Small intestine (tissue), 7 donors: ENCODE measurements around the gene RNF138. TPM values are rescaled to one million over a fixed set of nuclear protein-coding genes. Genes with fewer than 3 reads are reported as not detected.

Source experiments
- DNase-seq, 2 donors: peaks; one replicate each; pipeline versions ENCODE4 v3.0.0 to v3.0.0-alpha.2; 2013
- FAIRE-seq: peaks from 2 replicates; lab custom pipeline; 2012; peaks lifted over from hg19 to GRCh38; lab: Jason Lieb, UNC
- H3K27ac ChIP-seq, 3 donors: one replicate each; pipeline ENCODE4 v1.5.1; 2013; ENCODE audit warnings: low read length in 2 of 3, mild to moderate bottlenecking in 2 of 3, control low read depth in 1 of 3, inconsistent platforms in 1 of 3, low read depth in 1 of 3, moderate library complexity in 1 of 3
- H3K27me3 ChIP-seq, 3 donors: one replicate each; pipeline ENCODE4 v1.6.1; 2013; ENCODE audit warnings: low read length in 3 of 3, inconsistent platforms in 1 of 3; ENCODE audit not compliant: control insufficient read depth in 3 of 3, insufficient read depth in 3 of 3
- H3K36me3 ChIP-seq, 3 donors: one replicate each; pipeline ENCODE4 v1.6.1; 2013; ENCODE audit warnings: low read length in 3 of 3, inconsistent platforms in 1 of 3, low read depth in 1 of 3, mild to moderate bottlenecking in 1 of 3, moderate library complexity in 1 of 3; ENCODE audit not compliant: control insufficient read depth in 3 of 3, insufficient read depth in 2 of 3
- H3K4me1 ChIP-seq, 3 donors: one replicate each; pipeline ENCODE4 v1.6.1; 2013; ENCODE audit warnings: low read length in 2 of 3, inconsistent platforms in 1 of 3, low read depth in 1 of 3, mild to moderate bottlenecking in 1 of 3, moderate library complexity in 1 of 3; ENCODE audit not compliant: control insufficient read depth in 3 of 3, insufficient read depth in 2 of 3
- H3K4me3 ChIP-seq, 3 donors: one replicate each; pipeline ENCODE4 v1.5.1; 2013; ENCODE audit warnings: low read length in 3 of 3, control low read depth in 1 of 3, inconsistent platforms in 1 of 3, low read depth in 1 of 3, mild to moderate bottlenecking in 1 of 3, moderate library complexity in 1 of 3
- H3K9me3 ChIP-seq, 2 donors: one replicate each; pipeline ENCODE4 v1.6.1; 2013; ENCODE audit warnings: low read depth in 1 of 2, low read length in 1 of 2; ENCODE audit not compliant: control insufficient read depth in 2 of 2, insufficient read depth in 1 of 2
- WGBS, 3 donors: extraction: QIAGEN DNeasy Blood & Tissue Kit; methylation state at CpG; one replicate each; pipeline ENCODE4 v1.1.7; 2013; 5-methylcytosine and 5-hydroxymethylcytosine counted together
- polyA plus RNA-seq, 4 donors: library from polyadenylated mRNA; stranded (reverse) in 3 of 4; unstranded in 1 of 4; fragments of 200-250 nt in 3 of 4; fragments of 120-200 nt in 1 of 4; gene quantifications; one replicate each; pipeline versions ENCODE4 v1.2.1 to v1.2.3, GENCODE V29; 2013
- donor health status: healthy with polysubstance abuse.
- donor health status: control.
- donor health status: control.
- donor health status: Bipolar disorder and iron deficiency.
- donor health status: healthy.

Gene RNF138
- polyA plus RNA-seq, 4 donors = 9.7 to 35.3 (median 20.0) TPM

DNA sequence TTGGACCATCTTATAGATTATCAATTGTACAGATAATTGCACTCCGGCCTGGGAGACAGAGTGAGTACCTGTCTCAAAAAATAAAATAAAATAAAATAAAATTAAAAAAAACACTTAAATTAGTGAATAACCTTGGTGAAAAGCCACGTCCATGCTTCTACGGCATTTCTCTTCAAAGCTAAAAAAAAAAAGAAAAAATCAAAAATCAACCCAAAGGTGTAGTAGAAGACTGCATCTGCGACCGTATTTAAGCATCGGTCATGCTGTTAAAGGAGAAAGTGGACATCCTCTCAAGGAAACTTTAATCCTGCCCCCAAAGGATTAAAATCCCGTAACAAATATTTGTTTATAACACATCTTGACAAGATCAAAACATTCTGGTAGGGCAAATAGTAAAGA is 350 bp upstream of the RNF138 start:
- WGBS, 3 donors = 34 to 39% (median 38%) methylated on average over 7 of the region's 7 CpGs

GRCh38 chr18:32092422-32093101 is 888 bp downstream of the RNF138 start:
- H3K4me3 ChIP-seq = peak overlapping the region; percentile 90 to 95 (median 93)
- 0 to 1% (median 1%) methylated on average over 35 to 77 of the region's 77 CpGs for WGBS, 3 donors
- H3K4me1 ChIP-seq = peaks cover 3 to 13% (median 3%) of the 10 kb centered on the region in 3 donors
- H3K27ac ChIP-seq = peak overlapping the region; percentile 98 to 100 (median 100)
- H3K36me3 ChIP-seq = peaks cover 0 to 7% (median 2%) of the 10 kb centered on the region in 3 donors
- H3K27me3 ChIP-seq = no peaks in the 10 kb centered on the region
- FAIRE-seq = no peak
- H3K9me3 ChIP-seq = no peaks in the 10 kb centered on the region
- DNase-seq = peak; percentile 98 to 99

More for the DNA sequence above, 350 bp upstream of the RNF138 start:
- Histone ChIP-seq H3K4me1 (peaks cover 0 to 13% (median 3%) of the 10 kb centered on the region in 3 donors), H3K9me3 (no peaks in the 10 kb centered on the region), H3K4me3 (peak overlapping the region; percentile 24 to 90 (median 86)), H3K27ac (peak overlapping the region; percentile 97 to 100 (median 100)), H3K27me3 (no peaks in the 10 kb centered on the region), H3K36me3 (peaks cover 0 to 4% (median 0%) of the 10 kb centered on the region in 3 donors)
- FAIRE-seq = no peak
- DNase-seq = no peak

DNA sequence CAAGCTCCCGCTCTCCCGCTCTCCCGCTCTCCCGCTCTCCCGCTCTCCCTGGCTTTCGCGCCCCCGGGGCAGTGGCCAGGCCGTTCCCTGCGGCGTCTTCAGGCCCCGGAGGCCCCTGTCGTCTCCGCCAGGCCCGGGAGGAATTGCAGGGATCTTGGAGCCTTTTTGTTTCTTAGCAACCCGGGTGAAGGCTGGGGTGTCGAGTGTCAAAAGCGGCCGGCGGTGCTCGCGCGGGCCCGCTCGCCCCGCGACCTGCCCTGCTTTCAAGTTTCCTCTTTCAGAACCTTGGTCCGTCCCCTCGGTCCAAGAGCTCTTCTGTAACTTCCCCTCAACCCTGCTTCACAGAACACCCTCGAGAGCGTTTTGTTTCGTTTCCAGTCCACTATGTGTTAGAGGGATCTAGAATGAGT is 1.4 kb downstream of the RNF138 start:
- no peak for FAIRE-seq

DNA sequence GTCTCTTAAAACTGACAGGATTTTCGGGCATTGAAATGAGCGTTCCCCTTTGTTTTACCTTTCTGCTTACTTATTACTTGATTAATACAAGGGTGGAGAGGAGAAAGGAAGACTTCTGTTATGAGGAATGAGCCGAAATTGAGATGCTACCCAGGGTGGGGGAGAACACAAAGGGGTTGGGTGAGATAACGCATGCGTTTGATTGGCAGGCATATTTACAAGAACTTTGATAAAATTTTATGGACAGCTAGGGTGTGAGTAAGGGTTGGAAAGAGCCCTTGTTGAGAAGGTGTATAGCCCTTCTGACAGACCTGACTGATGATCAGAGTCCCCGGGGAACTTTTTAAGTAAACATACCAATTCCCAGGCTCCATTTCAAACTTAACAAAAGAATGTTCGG is 1.8 kb downstream of the RNF138 start:
- peaks cover 3 to 13% (median 3%) of the 10 kb centered on the region in 3 donors for H3K4me1 ChIP-seq
- H3K9me3 ChIP-seq = no peaks in the 10 kb centered on the region
- no peak for FAIRE-seq
- peak in 1 of 2 donors; percentile 59 for DNase-seq
- no peaks in the 10 kb centered on the region for H3K27me3 ChIP-seq
- 1 to 5% (median 3%) methylated on average over 7 of the region's 7 CpGs for WGBS, 3 donors
- peaks cover 0 to 13% (median 2%) of the 10 kb centered on the region in 3 donors for H3K36me3 ChIP-seq
- peak overlapping the region; percentile 83 to 95 (median 93) for H3K4me3 ChIP-seq
- H3K27ac ChIP-seq = peak overlapping the region; percentile 86 to 98 (median 95)

More for the DNA sequence above, 1.4 kb downstream of the RNF138 start:
- WGBS, 3 donors = 0 to 1% (median 0%) methylated on average over 27 to 32 of the region's 32 CpGs
- DNase-seq = peak; percentile 63 to 75
- Histone ChIP-seq H3K9me3 (no peaks in the 10 kb centered on the region), H3K4me1 (peaks cover 3 to 13% (median 3%) of the 10 kb centered on the region in 3 donors), H3K4me3 (peak overlapping the region; percentile 83 to 95 (median 93)), H3K27me3 (no peaks in the 10 kb centered on the region), H3K36me3 (peaks cover 0 to 10% (median 2%) of the 10 kb centered on the region in 3 donors), H3K27ac (peak overlapping the region; percentile 86 to 98 (median 95))

- 72 to 83% (median 74%) methylated on average over 7 of the region's 7 CpGs for WGBS, 3 donors
- H3K27ac ChIP-seq = no peak overlapping the region
- peaks cover 3 to 13% (median 3%) of the 10 kb centered on the region in 3 donors for H3K4me1 ChIP-seq
- H3K36me3 ChIP-seq = peaks cover 0 to 16% (median 4%) of the 10 kb centered on the region in 3 donors
- FAIRE-seq (no peak), DNase-seq (no peak)
- H3K9me3 ChIP-seq = no peaks in the 10 kb centered on the region
- no peak overlapping the region for H3K4me3 ChIP-seq
- H3K27me3 ChIP-seq = no peaks in the 10 kb centered on the region
Observed at GRCh38 chr18:32095192-32095899, 3.7 kb downstream of the RNF138 start.

GRCh38 chr18:32095900-32096229 is 4.2 kb downstream of the RNF138 start:
- WGBS, 3 donors = 19 to 50% (median 41%) methylated on average over 4 of the region's 4 CpGs
- Histone ChIP-seq H3K27me3 (no peaks in the 10 kb centered on the region), H3K4me1 (peaks cover 3 to 13% (median 3%) of the 10 kb centered on the region in 3 donors), H3K9me3 (no peaks in the 10 kb centered on the region), H3K36me3 (peaks cover 0 to 18% (median 4%) of the 10 kb centered on the region in 3 donors), H3K4me3 (no peak overlapping the region), H3K27ac (no peak overlapping the region)
- FAIRE-seq (no peak), DNase-seq (peak; percentile 31 to 65)

DNA sequence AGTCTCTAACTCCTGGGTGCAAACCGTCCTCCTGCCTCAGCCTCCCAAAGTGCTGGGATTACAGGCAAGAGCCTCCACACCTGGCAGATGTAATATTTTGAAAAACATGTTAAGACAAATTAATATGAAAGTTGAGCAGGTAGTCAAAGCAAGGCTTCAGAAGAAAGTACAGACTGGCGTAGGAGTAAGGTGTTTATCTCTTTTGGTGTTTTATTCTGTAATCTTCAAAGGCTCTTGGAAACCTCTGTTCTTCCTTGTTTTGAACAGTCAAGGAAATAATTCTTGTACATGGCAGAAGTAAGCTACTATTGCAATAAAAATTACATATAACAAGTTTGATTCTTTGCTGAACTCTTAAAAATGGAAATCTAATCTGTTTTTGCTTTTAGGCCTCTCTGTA is 5.3 kb downstream of the RNF138 start:
- H3K27ac ChIP-seq = no peak overlapping the region
- 57 to 65% (median 62%) methylated on average over 2 of the region's 2 CpGs for WGBS, 3 donors
- peaks cover 3 to 11% (median 3%) of the 10 kb centered on the region in 3 donors for H3K4me1 ChIP-seq
- H3K9me3 ChIP-seq = peaks cover 0 to 2% of the 10 kb centered on the region in 2 donors
- H3K36me3 ChIP-seq = peaks cover 0 to 21% (median 4%) of the 10 kb centered on the region in 3 donors
- no peak for FAIRE-seq
- no peaks in the 10 kb centered on the region for H3K27me3 ChIP-seq
- no peak overlapping the region for H3K4me3 ChIP-seq
- no peak for DNase-seq

DNA sequence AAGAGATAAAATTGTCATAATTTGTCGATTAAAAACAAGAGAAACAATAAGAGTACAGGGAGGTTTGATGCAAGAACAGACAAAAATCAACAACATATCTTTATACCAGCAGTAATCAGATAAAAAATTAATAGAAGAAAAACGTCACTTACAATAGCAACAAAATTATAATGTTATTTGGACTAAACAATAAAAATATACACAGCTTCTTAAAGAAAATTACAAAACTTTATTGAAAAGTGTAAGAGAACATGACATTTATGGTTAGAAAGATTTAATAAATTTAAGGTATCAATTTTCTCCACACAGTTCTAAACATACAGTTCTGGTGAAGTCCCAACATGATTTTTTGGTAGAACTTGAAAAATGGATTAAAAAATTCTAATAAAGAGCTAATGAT is 12.8 kb downstream of the RNF138 start:
- no peak for DNase-seq
- Histone ChIP-seq H3K27ac (no peak overlapping the region), H3K4me3 (no peak overlapping the region), H3K4me1 (no peaks in the 10 kb centered on the region), H3K36me3 (peaks cover 0 to 23% (median 0%) of the 10 kb centered on the region in 3 donors), H3K9me3 (peaks cover 0 to 3% of the 10 kb centered on the region in 2 donors), H3K27me3 (no peaks in the 10 kb centered on the region)
- WGBS, 3 donors = 57 to 80% (median 66%) methylated on average over 2 of the region's 2 CpGs
- no peak for FAIRE-seq
